Measurements from ENCODE around the gene C22orf39.

C22orf39 gene

DNA sequence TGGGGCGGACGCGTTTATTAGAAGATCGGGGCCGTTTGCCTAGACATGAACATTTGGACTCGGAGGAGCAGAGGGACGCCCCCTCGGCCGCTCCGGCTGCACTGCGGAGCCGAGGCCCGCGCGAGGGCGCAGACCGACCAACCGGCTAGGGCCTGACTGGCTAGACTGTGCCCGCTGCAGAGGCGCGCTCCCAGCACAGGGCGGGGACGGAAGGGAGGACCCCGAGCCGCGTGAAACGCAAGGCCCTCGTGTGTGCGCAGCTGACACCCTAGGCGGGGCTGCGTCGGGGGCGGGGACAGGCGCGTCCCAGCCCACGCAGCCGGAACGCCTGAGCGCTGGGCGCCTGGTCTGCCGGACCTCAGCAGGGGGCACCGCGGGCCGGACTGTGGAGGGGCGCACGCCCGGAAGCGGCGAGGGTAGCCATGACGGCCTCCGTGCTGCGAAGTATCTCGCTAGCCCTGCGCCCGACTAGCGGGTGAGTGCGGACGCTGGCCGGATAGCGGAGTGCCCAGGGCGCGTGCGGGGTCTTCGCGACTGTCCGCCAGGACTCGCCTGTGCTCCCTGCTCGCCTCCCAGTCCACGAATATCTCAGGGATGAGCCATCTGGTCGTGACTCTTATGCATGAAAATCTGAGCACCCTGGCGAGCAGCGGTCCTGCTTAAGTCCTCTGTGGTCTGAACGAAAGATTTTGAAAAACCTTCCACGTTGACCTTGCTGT, 15.2 kb downstream of the C22orf39 start, which contains the start of gene MRPL40:
Gene MRPL40 (plus strand): TSS at position 413 of the 719 bp plus-strand sequence. CDS start 10 bp downstream, at position 423.
- peaks cover 29% of the 10 kb centered on the region for H4K20me1 ChIP-seq (ENCODE audit: insufficient read depth, low read length)
- ATAC-seq (ENCODE audit: insufficient read depth, low read depth) (peak; percentile 89), DNase-seq (peak; percentile 94)
- H3K4me3 ChIP-seq (ENCODE audit: low read depth in 1 of 2, low read length in 2 of 2) = peak within 1 kb of the TSS; percentile 85 to 92; a peak in 3 of 4 replicates
- H3K4me1 ChIP-seq (ENCODE audit: insufficient read depth, low read length) = peaks cover 48% of the 10 kb centered on the region
- peak within 1 kb of the TSS; percentile 94 for H2AFZ ChIP-seq (ENCODE audit: low read depth, low read length)
- peak within 1 kb of the TSS; percentile 100 for H3K9ac ChIP-seq (ENCODE audit: low read depth, low read length)
- H3K36me3 ChIP-seq (ENCODE audit: insufficient read depth, low read length) = peaks cover 37% of the 10 kb centered on the region
- H3K79me2 ChIP-seq (ENCODE audit: insufficient read depth, low read length) = peaks cover 64% of the 10 kb centered on the region
- H3K27me3 ChIP-seq (ENCODE audit: insufficient read depth, low read length, poor library complexity) = no peaks in the 10 kb centered on the region
- peak within 1 kb of the TSS; percentile 97 for H3K27ac ChIP-seq (ENCODE audit: low read length)
- peak within 1 kb of the TSS; percentile 88 for H3K4me2 ChIP-seq (ENCODE audit: insufficient read depth, low read length)
- TF ChIP-seq, protein P1, sequence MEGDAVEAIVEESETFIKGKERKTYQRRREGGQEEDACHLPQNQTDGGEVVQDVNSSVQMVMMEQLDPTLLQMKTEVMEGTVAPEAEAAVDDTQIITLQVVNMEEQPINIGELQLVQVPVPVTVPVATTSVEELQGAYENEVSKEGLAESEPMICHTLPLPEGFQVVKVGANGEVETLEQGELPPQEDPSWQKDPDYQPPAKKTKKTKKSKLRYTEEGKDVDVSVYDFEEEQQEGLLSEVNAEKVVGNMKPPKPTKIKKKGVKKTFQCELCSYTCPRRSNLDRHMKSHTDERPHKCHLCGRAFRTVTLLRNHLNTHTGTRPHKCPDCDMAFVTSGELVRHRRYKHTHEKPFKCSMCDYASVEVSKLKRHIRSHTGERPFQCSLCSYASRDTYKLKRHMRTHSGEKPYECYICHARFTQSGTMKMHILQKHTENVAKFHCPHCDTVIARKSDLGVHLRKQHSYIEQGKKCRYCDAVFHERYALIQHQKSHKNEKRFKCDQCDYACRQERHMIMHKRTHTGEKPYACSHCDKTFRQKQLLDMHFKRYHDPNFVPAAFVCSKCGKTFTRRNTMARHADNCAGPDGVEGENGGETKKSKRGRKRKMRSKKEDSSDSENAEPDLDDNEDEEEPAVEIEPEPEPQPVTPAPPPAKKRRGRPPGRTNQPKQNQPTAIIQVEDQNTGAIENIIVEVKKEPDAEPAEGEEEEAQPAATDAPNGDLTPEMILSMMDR (IDR thresholded peaks at IDR 0.05; ENCODE audit: borderline replicate concordance, extremely low read depth, low read length, poor library complexity, severe bottlenecking) = no peak
- no peak for TF ChIP-seq EZH2 (IDR thresholded peaks at IDR 0.05; ENCODE audit: borderline replicate concordance, low read depth, low read length, severe bottlenecking)
- H3K9me3 ChIP-seq (ENCODE audit: insufficient read depth, low read length, severe bottlenecking) = no peaks in the 10 kb centered on the region

- H3K27me3 ChIP-seq (ENCODE audit: insufficient read depth, low read length, poor library complexity) = no peaks in the 10 kb centered on the region
- TF ChIP-seq, protein P1 (IDR thresholded peaks at IDR 0.05; ENCODE audit: borderline replicate concordance, extremely low read depth, low read length, poor library complexity, severe bottlenecking) = peak; percentile 3
- no peak for TF ChIP-seq EZH2 (IDR thresholded peaks at IDR 0.05; ENCODE audit: borderline replicate concordance, low read depth, low read length, severe bottlenecking)
- H3K36me3 ChIP-seq (ENCODE audit: insufficient read depth, low read length) = peaks cover 41% of the 10 kb centered on the region
- H3K27ac ChIP-seq (ENCODE audit: low read length) = peak within 1 kb of the TSS; percentile 97
- peaks cover 54% of the 10 kb centered on the region for H3K4me1 ChIP-seq (ENCODE audit: insufficient read depth, low read length)
- H3K9ac ChIP-seq (ENCODE audit: low read depth, low read length) = peak within 1 kb of the TSS; percentile 100
- H3K4me2 ChIP-seq (ENCODE audit: insufficient read depth, low read length) = peak within 1 kb of the TSS; percentile 88
- DNase-seq (peak; percentile 88), ATAC-seq (ENCODE audit: insufficient read depth, low read depth) (peak; percentile 59)
- peak within 1 kb of the TSS; percentile 92 to 96 for H3K4me3 ChIP-seq (ENCODE audit: low read depth in 1 of 2, low read length in 2 of 2)
- peaks cover 35% of the 10 kb centered on the region for H4K20me1 ChIP-seq (ENCODE audit: insufficient read depth, low read length)
- peak within 1 kb of the TSS; percentile 94 for H2AFZ ChIP-seq (ENCODE audit: low read depth, low read length)
- H3K9me3 ChIP-seq (ENCODE audit: insufficient read depth, low read length, severe bottlenecking) = no peaks in the 10 kb centered on the region
- H3K79me2 ChIP-seq (ENCODE audit: insufficient read depth, low read length) = peaks cover 70% of the 10 kb centered on the region
Measured at GRCh38 chr22:19431649-19432132, 15.8 kb downstream of the C22orf39 start, which contains the start of gene HIRA. Gene HIRA, minus strand, starts transcription at chr22:19431733. Its CDS starts 257 bp downstream, at chr22:19431476.

DNA sequence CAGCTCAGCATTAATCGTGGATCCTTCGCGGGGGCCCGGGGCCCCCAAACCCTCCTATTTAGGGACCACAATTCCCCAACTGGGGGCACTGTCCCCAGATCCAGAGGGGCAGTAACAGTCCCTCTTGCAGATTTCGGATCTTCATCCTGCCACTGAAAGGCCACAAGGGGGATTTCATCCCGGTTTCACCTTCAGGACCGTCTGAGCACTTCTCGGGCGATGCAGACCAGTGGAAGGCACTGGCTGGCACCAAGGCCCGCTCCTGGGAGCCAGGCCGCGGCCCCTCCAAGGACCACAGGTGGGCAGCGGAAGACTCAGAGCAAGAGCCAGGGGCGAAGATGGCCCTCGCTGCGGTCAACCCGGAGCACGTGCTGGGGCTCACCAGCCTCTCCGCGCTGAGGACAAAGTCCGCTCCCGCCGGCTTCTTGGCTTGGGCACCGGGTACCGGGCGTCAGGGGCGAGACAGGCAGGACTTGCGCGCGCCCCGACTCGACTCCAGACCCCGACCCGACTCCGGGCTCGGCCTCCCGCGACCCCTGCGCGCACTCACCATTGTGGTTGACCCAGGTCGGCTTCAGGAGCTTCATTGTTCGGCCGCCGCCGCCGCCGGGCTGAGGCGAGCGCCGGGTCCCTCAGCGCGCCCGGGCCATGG, 16.5 kb downstream of the C22orf39 start:
- peak overlapping the region; percentile 74 for H3K27ac ChIP-seq (ENCODE audit: low read length)
- peaks cover 60% of the 10 kb centered on the region for H3K4me1 ChIP-seq (ENCODE audit: insufficient read depth, low read length)
- ATAC-seq (ENCODE audit: insufficient read depth, low read depth) (no peak), DNase-seq (no peak)
- peaks cover 77% of the 10 kb centered on the region for H3K79me2 ChIP-seq (ENCODE audit: insufficient read depth, low read length)
- peaks cover 41% of the 10 kb centered on the region for H4K20me1 ChIP-seq (ENCODE audit: insufficient read depth, low read length)
- peak overlapping the region; percentile 49 for H2AFZ ChIP-seq (ENCODE audit: low read depth, low read length)
- H3K4me2 ChIP-seq (ENCODE audit: insufficient read depth, low read length) = peak overlapping the region; percentile 87
- no peaks in the 10 kb centered on the region for H3K27me3 ChIP-seq (ENCODE audit: insufficient read depth, low read length, poor library complexity)
- no peak for TF ChIP-seq EZH2 (IDR thresholded peaks at IDR 0.05; ENCODE audit: borderline replicate concordance, low read depth, low read length, severe bottlenecking)
- TF ChIP-seq, protein P1 (IDR thresholded peaks at IDR 0.05; ENCODE audit: borderline replicate concordance, extremely low read depth, low read length, poor library complexity, severe bottlenecking) = peak; percentile 44
- H3K9me3 ChIP-seq (ENCODE audit: insufficient read depth, low read length, severe bottlenecking) = no peaks in the 10 kb centered on the region
- H3K36me3 ChIP-seq (ENCODE audit: insufficient read depth, low read length) = peaks cover 47% of the 10 kb centered on the region
- H3K9ac ChIP-seq (ENCODE audit: low read depth, low read length) = peak overlapping the region; percentile 100
- peak overlapping the region; percentile 92 to 96 for H3K4me3 ChIP-seq (ENCODE audit: low read depth in 1 of 2, low read length in 2 of 2)
